MM.1S (cell line): ENCODE results near the gene MAGI1.

Experiments
- DNase-seq: peaks from one replicate; pipeline ENCODE4 v3.0.0-alpha.2; 2015
- H2AFZ ChIP-seq: fragments of 300-600 bp; sonication (generic); 2 replicates; pipeline ENCODE4 v1.6.0; 2016; ENCODE audit warnings: antibody characterized with exemption, low read length
- H3F3A ChIP-seq: fragments of 300-600 bp; sonication (generic); 2 replicates; pipeline ENCODE4 v1.6.1; 2016; ENCODE audit warnings: mild to moderate bottlenecking, antibody characterized with exemption, low read length, moderate library complexity, mixed read lengths; ENCODE audit not compliant: insufficient read depth
- H3K27ac ChIP-seq: fragments of 300-600 bp; sonication (generic); 2 replicates; pipeline ENCODE4 v1.5.1; 2016; ENCODE audit warnings: mild to moderate bottlenecking, low read length
- H3K27me3 ChIP-seq: fragments of 300-600 bp; sonication (generic); replicated peaks from 2 replicates; pipeline ENCODE4 v1.6.0; 2016; ENCODE audit warnings: low read length; ENCODE audit not compliant: insufficient read depth
- H3K36me3 ChIP-seq: fragments of 300-600 bp; sonication (generic); replicated peaks from 2 replicates; pipeline ENCODE4 v1.6.1; 2016; ENCODE audit warnings: mild to moderate bottlenecking, low read length, mixed read lengths; ENCODE audit not compliant: insufficient read depth
- H3K4me1 ChIP-seq: fragments of 300-600 bp; sonication (generic); 2 replicates; pipeline ENCODE4 v1.6.1; 2016; ENCODE audit warnings: low read length, mixed read lengths
- H3K4me2 ChIP-seq: fragments of 300-600 bp; sonication (generic); 2 replicates; pipeline ENCODE4 v1.6.0; 2016; ENCODE audit warnings: low read depth, low read length
- H3K4me3 ChIP-seq: fragments of 300-600 bp; sonication (generic); 2 replicates; pipeline ENCODE4 v1.5.1; 2016; ENCODE audit warnings: low read length, mixed read lengths
- H3K79me2 ChIP-seq: fragments of 300-600 bp; sonication (generic); 2 replicates; pipeline ENCODE4 v1.6.1; 2016; ENCODE audit warnings: mixed run types, low read length, mixed read lengths
- H3K9ac ChIP-seq: fragments of 300-600 bp; sonication (generic); 2 replicates; pipeline ENCODE4 v1.6.1; 2016; ENCODE audit warnings: low read length, mixed read lengths
- H3K9me2 ChIP-seq: fragments of 300-600 bp; sonication (generic); replicated peaks from 2 replicates; pipeline ENCODE4 v1.6.1; 2016; ENCODE audit warnings: mild to moderate bottlenecking, low read length, mixed read lengths; ENCODE audit not compliant: insufficient read depth
- H3K9me3 ChIP-seq: fragments of 300-600 bp; sonication (generic); replicated peaks from 2 replicates; pipeline ENCODE4 v1.6.1; 2016; ENCODE audit warnings: mild to moderate bottlenecking, low read length, mixed read lengths; ENCODE audit not compliant: insufficient read depth
- H4K20me1 ChIP-seq: fragments of 300-600 bp; sonication (generic); 2 replicates; pipeline ENCODE4 v1.6.1; 2016; ENCODE audit warnings: mild to moderate bottlenecking, low read length, moderate library complexity, mixed read lengths; ENCODE audit not compliant: insufficient read depth
- EZH2 ChIP-seq: fragments of 300-600 bp; sonication (generic); optimal IDR thresholded peaks from 2 replicates; pipeline ENCODE3; 2017; ENCODE audit warnings: low read depth, mild to moderate bottlenecking, antibody characterized with exemption, low read length, mixed read lengths
- EZH2phosphoT487 ChIP-seq: fragments of 300-600 bp; sonication (generic); IDR thresholded peaks from 2 replicates; pipeline ENCODE4 v1.6.1; 2018; ENCODE audit warnings: antibody characterized with exemption, low read length
- TF ChIP-seq, protein P1 (sequence below): fragments of 300-600 bp; sonication (generic); IDR thresholded peaks from 2 replicates; pipeline ENCODE4 v1.5.1; 2016; ENCODE audit warnings: antibody characterized with exemption, low read length, mixed read lengths

Gene MAGI1

GRCh38 chr3:65820600-65820999, 218.1 kb downstream of the MAGI1 start:
- Histone ChIP-seq H3F3A (no peaks in the 10 kb centered on the region), H3K36me3 (no peaks in the 10 kb centered on the region), H3K4me1 (no peaks in the 10 kb centered on the region), H4K20me1 (no peaks in the 10 kb centered on the region), H3K4me3 (no peak overlapping the region), H3K79me2 (no peaks in the 10 kb centered on the region), H3K27me3 (no peaks in the 10 kb centered on the region), H3K9me3 (no peaks in the 10 kb centered on the region), H3K27ac (no peak overlapping the region), H3K9me2 (no peaks in the 10 kb centered on the region), H3K4me2 (no peak overlapping the region), H2AFZ (no peak overlapping the region), H3K9ac (no peak overlapping the region)
- TF ChIP-seq, protein P1, sequence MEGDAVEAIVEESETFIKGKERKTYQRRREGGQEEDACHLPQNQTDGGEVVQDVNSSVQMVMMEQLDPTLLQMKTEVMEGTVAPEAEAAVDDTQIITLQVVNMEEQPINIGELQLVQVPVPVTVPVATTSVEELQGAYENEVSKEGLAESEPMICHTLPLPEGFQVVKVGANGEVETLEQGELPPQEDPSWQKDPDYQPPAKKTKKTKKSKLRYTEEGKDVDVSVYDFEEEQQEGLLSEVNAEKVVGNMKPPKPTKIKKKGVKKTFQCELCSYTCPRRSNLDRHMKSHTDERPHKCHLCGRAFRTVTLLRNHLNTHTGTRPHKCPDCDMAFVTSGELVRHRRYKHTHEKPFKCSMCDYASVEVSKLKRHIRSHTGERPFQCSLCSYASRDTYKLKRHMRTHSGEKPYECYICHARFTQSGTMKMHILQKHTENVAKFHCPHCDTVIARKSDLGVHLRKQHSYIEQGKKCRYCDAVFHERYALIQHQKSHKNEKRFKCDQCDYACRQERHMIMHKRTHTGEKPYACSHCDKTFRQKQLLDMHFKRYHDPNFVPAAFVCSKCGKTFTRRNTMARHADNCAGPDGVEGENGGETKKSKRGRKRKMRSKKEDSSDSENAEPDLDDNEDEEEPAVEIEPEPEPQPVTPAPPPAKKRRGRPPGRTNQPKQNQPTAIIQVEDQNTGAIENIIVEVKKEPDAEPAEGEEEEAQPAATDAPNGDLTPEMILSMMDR = no peak
- DNase-seq = no peak

DNA sequence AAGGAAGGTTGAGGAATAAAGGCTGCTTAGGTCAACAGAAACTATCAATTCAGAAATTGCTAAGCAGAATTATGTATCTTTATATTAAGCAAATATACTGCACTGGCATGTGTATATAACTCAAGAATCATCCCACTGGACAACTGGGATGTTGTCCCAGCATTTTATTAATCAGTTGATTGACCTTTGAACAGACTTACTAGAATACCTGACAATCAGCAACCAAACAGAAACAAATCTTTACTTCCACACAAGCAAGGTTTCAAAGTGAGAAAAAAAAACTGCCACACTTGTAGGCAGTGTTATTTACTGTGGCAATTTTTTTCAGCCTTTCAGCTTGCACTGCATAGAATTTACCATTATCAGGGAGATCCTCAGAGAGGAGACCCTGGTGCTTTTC, 218.8 kb downstream of the MAGI1 start:
- Histone ChIP-seq H3K4me1 (no peaks in the 10 kb centered on the region), H3K9ac (no peak overlapping the region), H3K27ac (no peak overlapping the region), H3K4me2 (no peak overlapping the region), H4K20me1 (no peaks in the 10 kb centered on the region), H3F3A (no peaks in the 10 kb centered on the region), H2AFZ (no peak overlapping the region), H3K79me2 (no peaks in the 10 kb centered on the region), H3K36me3 (no peaks in the 10 kb centered on the region), H3K4me3 (no peak overlapping the region), H3K9me2 (no peaks in the 10 kb centered on the region), H3K27me3 (no peaks in the 10 kb centered on the region), H3K9me3 (no peaks in the 10 kb centered on the region)
- TF ChIP-seq EZH2phosphoT487 = no peak
- TF ChIP-seq, protein P1 = no peak
- no peak for TF ChIP-seq EZH2
- no peak for DNase-seq

DNA sequence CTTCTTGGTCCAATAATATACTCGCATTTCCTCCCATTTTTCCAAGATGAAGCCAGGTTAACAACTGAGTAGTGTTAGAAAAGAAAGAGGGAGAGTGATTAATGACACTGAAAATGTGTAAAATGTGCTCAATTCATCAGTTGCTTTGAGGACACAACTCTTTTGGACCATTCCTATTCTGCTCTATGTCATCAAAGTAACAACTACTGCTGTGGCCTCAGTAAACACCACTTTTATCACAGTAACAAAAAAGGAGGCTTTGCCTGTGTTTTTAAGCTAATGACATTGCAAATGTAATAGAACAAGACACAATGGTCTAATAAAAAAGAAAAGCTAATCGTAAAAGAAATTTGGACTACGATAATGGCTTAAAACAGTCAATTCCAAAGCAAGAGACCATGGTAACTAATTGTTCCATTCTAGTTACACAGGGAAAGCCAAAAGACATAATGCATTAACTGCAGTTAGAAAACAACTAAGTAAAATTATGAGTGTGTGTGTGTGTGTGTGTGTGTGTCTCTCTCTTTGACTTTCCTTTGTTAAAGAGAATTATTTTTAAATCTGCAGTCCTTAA, 221.1 kb downstream of the MAGI1 start:
- Histone ChIP-seq H4K20me1 (no peaks in the 10 kb centered on the region), H3K27ac (no peak overlapping the region)

GRCh38 chr3:65816208-65816607, 222.5 kb downstream of the MAGI1 start:
- H3K27me3 ChIP-seq = no peaks in the 10 kb centered on the region
- TF ChIP-seq EZH2 (no peak), EZH2phosphoT487 (no peak)
- TF ChIP-seq, protein P1 = no peak
- no peak for DNase-seq
- no peaks in the 10 kb centered on the region for H3F3A ChIP-seq
- no peak overlapping the region for H3K27ac ChIP-seq
- H3K79me2 ChIP-seq = no peaks in the 10 kb centered on the region
- H3K9me2 ChIP-seq = no peaks in the 10 kb centered on the region
- H3K9ac ChIP-seq = no peak overlapping the region
- no peaks in the 10 kb centered on the region for H3K9me3 ChIP-seq
- H3K4me2 ChIP-seq = no peak overlapping the region
- H2AFZ ChIP-seq = no peak overlapping the region
- H3K36me3 ChIP-seq = no peaks in the 10 kb centered on the region
- no peaks in the 10 kb centered on the region for H3K4me1 ChIP-seq
- H3K4me3 ChIP-seq = no peak overlapping the region
- H4K20me1 ChIP-seq = no peaks in the 10 kb centered on the region

More for the DNA sequence above, 221.1 kb downstream of the MAGI1 start:
- Histone ChIP-seq H3F3A (no peaks in the 10 kb centered on the region), H2AFZ (no peak overlapping the region), H3K9me3 (no peaks in the 10 kb centered on the region), H3K4me3 (no peak overlapping the region), H3K4me1 (no peaks in the 10 kb centered on the region), H3K9ac (no peak overlapping the region), H3K36me3 (no peaks in the 10 kb centered on the region), H3K79me2 (no peaks in the 10 kb centered on the region), H3K27me3 (no peaks in the 10 kb centered on the region), H3K4me2 (no peak overlapping the region), H3K9me2 (no peaks in the 10 kb centered on the region)
- no peak for TF ChIP-seq EZH2
- TF ChIP-seq EZH2phosphoT487 = no peak
- DNase-seq = no peak
